Non-pigmented ciliary epithelial cell (primary cell): Measurements from ENCODE around the gene GJA1.

Experiments
- DNase-seq: peaks from one replicate; pipeline ENCODE4 v3.0.0-alpha.2; 2010; ENCODE audit warnings: low read depth

Gene GJA1

DNA sequence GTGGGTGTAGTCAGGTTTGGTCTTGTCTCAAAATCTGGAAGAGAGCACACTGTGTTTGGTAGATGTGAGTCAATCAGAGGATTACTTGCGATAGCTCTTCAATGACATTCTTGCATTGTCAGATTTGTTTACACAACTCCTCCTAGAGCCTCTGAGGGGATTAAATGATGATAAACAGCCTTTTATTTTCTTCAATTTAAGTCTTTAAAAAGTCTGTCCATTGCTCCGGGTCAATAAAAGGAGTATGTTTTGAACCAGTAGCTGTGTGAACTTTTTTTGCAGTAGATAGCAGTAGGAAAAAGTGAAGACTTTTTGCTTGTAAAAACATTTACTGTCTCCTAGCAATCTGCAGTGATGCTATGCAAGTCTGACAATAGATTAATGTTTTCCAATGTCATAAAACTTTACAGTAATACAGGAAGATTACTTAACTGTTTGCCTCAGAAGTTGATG lies 49.9 kb downstream of the GJA1 start:
- no peak for DNase-seq

- DNase-seq, result no peak
These were observed 56.1 kb downstream of the GJA1 start for GRCh38 chr6:121491576-121491975.

- no peak for DNase-seq
These were observed 57.1 kb downstream of the GJA1 start for GRCh38 chr6:121492536-121492935.

GRCh38 chr6:121497970-121498375 lies 62.5 kb downstream of the GJA1 start:
- no peak for DNase-seq

DNA sequence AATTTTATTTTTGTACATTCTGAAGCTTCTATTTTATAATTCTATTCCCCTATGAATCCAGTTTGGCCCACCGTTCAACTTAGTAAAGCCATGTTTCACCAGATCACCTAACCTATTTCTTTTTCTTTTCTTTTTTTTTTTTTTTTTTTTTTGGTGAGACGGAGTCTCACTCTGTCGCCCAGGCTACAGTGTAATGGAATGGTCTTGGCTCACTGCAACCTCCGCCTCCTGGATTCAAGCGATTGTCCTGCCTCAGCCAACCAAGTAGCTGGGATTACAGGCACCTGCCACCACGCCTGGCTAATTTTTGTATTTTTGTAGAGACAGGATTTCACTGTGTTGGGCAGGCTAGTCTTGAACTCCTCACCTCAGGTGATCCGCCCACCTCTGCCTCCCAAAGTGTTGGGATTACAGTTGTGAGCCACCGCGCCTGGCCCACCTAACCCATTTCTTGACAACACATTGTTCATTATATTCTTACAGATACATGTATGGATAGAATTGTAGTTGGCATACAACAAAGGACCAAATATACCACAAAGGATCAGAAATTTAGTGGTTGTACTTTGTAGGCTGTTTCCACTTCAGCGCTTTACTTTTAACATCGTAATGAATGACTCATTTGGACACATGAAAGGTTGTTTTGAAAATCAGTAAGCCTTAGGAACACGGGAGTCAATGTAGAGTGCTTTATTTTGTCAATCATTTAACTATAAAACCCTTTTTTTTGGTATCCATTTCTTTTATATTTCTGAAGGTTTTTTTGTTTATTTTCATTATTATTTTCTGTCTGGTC lies 63.2 kb downstream of the GJA1 start:
- no peak for DNase-seq
